NCI-H2196 (cell line): ENCODE measurements around the gene TBC1D2.
A peak's percentile ranks its signal among the peaks of the same experiment; 100 is the strongest.

ENCODE experiments used
- DNase-seq: peaks from one replicate; lab custom pipeline; 2025; ENCODE audit not compliant: unreplicated experiment; lab: John Stamatoyannopoulos, UW

The TBC1D2 gene

DNA sequence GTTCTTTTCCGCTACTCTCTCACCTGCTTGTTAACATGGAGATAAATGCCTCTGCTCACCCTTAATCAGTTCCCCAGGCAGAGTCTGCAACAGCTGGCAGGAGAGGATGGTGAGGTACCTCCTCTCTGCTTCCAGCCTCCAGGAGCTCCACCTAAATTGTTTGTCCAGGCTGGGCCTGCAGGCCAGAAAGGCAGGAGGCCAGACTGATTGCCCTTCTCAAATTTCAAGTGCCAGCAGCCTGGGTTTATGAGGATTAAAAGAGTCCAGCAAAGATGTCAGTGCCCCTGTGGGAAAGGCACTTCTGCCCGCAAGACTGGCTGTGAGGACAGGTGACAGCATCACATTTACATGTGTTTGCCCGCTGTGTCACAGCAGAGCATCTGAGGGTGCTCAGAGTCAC lies 82.8 kb downstream of the TBC1D2 start:
- DNase-seq, result peak; percentile 91

DNA sequence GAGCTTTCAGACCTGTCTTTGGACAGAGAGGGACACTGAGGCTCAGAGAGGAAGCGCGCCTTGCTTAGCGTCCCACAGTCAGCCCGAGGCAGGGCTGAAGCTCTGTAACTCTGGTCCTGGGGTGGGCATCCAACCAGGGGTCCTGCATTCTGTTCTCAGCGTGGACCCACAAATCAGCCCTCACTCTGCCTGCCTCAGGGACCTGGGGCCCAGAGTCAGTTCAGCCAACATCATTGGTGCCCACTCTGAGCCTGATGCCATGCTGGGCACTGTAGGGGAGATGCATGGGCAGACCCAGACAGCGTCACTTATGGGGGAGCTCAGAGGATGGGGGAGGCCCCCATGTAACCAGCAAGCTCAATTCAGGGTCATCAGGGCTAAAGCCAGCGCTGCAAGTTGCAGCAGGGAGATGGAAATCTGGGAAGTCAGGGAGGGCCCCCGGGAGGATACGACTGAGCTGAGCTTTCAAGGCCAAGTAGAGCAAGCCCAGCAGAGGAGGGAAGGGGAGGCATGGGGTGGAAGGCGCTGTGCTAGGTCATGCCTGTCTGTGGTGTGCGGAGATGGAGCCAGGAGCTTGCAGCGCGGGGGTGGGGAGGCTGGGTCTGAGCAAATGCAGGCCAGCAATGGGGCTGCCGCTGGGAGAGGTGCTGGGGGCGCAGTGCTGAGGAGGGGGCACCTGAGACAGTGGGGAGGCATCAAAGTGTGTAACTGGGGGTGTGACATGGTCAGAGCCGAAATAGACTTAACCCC lies 84.1 kb downstream of the TBC1D2 start:
- DNase-seq, result no peak

DNA sequence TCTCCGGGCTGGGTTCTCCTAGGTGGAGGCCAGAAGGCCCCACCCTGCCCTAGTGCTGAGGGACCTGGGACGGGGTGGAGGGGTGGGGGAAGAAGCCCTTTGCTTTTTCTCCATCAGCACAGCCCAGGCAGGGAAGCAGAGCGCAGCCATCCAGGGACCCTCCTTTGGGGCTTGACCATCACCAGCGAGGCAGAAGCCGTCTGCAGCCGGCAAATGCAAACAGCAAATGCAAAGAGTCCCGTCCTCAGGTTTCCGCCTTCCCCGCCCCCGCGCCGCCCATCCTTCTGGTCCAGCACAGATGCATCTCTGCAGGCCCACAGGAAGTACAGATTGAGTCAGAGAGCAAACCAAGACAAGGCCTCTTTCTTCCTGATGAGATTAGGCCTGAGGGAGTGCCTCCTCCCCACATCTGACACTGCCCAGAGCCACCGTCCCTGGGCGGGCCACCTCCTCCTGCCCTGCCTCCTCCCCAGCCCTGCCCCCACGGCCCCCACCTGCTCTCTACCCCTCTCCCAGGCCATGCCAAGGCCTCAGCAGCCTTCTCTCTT lies 86.4 kb downstream of the TBC1D2 start:
- DNase-seq, result no peak

DNA sequence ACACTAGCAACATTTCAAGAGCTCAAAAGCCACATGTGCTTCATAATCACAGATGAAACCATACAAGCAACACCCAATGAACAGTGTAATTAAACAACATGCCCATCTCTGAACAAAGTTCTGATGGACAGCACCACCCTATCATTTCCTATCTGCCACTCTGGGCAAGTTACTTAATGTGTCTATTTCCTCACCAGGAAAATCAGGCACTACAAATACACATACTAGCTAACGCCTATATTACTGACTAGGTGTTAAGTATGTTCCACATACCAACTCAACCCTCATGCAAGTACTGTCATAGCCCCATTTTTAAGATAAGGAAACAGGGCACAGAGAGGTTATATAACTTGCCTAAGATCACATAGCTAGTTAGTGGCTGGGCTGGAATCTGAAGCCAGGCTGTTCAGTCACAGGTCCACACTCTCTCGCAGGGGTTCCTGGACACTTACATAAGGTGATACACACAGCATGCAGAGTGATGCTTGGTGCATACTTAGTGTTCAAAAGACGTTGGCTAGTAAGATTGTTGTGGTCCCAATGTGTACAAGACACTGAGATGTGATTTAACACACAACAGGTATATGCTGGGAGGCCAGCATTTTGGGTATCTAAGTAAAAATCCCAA lies 87.2 kb downstream of the TBC1D2 start:
- DNase-seq, result no peak

DNA sequence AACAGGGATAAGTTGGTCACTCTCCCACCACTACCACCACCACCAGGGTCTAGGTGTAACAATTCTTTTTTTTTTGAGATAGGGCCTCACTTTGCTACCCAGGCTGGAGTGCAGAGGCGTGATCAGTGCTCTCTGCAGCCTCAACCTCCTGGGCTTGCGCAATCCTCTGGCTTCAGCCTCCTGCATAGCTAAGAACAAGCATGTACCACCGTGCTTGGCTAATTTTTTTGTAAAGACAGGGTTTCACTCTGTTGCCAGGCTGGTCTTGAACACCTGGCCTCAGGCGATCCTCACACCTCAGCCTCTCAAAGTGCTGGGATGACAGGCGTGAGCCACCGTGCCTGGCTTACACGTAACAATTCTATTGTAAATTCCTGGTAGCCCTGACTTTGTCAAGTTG lies 90.5 kb downstream of the TBC1D2 start:
- DNase-seq, result no peak

DNA sequence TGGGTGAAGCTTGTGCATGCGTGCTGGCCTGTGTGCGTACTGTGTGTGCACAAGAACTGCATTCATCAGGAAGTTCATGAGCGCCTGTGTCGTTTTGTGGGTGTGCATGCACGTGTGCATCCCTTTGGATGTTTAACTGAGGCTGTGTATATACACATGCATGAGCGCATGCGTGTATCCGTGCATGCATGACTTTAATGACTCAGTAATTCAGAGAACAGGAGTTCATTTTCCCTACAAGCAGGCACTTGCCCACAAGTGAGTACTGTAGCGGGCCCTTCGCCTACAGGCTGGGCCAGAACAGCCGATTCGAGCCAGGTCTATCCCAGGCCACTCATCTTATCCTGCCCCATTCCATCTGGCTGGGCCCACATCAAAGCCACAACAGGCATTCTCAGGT lies 92.8 kb downstream of the TBC1D2 start:
- DNase-seq, result no peak

DNA sequence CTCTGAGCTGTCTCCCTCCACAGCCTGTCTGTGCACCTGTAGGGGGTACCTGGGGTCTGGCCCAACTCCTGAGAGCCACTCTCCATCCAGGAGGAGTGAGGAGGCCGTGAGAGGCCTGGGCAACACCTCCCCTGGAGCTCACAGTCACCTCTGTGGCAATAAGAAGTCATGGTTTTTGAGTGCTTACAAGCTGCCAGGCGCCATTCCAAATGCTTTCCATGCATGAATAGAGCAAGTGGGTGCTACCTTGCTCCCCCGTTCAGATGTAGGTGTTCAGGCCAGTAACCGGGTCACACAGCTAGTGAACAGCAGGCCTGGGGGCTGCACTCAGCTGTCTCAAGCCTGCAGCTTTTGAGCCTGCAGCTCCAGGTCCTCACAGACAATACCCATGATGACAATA lies 93.6 kb downstream of the TBC1D2 start:
- DNase-seq, result no peak

DNA sequence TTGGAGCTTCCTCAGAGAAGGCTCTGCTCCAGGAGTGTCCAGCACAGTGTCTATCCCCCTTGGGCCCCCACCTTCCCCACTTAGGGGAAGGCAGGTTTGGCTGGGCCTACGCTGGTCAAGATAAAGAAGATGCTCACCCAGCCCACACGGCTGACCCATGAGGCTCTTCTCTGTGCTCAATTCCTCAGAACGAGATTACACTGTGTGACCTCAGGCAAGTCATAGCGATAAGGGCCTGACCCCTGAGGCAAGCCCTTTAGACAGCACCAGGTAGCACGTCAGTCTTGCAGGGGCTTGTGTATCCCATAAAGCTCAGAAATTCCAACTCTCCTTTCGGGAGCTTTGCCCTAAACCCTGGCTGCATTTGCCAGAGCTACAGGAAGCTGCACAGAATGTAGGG lies 95.7 kb downstream of the TBC1D2 start:
- DNase-seq, result no peak

DNA sequence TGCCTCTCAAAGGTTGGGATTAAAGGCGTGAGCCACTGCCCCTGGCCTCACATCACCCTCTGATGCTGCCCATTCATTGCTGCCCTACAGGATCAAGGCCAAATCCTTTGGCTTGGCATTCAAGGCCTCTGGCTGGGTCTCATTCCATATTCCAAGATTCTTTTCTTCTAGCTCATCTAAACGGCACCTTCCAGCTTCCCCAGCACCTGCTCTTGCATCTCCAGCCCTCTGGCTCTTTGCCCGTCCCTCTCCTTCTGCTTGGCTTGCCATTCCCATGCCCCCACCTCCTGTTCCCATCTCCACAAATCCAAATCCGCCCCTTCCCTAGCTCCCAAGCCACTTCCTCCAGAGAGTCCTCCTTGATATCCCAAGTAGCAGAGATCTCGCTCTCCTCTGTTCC lies 96.1 kb downstream of the TBC1D2 start:
- no peak for DNase-seq

DNA sequence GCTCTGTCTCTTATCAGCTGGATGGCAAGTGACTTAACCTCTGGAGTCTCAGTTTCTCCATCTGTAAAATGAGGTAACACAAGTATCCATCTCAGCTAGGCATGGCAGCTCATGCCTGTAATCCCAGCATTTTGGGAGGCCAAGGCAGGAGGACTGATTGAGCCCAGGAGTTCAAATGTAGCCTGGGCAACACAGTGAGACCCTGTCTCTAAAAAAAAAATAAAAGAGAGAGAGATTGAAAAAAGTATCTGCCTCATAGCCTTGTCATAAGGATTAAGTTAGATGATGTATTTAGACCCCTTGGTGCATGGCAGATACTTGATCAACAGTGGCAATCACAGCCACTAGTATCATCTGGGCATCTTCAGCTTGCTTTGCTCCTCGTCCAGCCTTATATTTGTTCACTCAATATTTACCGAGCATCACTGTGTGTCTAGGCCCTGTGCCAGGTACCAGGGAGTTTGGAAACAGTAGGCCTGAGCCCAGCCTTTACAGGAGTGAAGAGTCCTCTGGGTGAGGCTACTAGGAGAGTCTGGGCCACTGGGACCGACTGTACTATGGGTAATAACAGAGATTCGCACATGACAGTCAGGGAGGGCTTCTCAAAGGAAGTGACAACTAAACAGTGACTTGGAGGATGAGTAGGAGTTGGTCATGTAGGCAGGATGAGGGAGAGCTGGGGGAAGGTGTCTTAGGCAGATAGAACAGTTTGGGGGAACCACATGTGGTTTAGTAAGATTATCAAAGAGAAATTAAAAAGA lies 97.2 kb downstream of the TBC1D2 start:
- peak; percentile 85 for DNase-seq

DNA sequence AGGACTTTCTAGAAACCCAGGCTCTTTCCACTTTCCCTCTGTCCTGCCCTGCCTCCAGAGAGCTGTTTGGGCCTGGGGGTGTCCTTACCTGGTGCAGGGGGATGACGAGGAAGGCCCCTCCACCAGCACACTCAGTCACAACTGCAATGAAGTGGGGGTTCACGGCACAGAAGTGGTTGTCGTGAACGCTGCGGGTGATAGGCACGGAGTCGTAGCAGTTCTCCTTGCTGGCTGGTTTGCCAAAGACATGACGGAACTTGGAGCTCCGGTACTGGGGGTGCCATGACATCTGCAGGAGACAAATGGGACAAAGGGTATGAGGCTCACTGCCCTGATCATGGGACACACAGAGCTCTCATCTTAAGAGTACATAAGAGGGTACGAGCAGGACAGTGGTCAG lies 98.1 kb downstream of the TBC1D2 start:
- DNase-seq, result no peak

DNA sequence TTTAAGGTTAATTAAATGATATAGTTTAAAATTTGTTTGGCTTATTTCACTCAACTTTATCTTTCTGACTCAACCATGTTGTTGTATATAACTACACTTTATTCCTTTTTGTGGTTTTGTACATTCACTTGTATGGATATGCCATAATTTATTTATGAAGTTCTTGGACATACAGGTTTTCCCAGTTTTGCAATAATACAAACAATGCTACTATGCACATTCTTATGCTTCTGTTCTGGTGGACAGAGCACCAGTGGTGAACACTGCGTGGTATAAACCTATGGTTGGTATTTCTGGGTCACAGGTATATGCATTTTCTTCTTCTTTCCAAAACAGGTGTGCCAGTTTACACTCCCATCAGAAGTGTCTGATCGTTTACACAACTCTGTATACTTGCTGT lies 100.8 kb downstream of the TBC1D2 start:
- no peak for DNase-seq

DNA sequence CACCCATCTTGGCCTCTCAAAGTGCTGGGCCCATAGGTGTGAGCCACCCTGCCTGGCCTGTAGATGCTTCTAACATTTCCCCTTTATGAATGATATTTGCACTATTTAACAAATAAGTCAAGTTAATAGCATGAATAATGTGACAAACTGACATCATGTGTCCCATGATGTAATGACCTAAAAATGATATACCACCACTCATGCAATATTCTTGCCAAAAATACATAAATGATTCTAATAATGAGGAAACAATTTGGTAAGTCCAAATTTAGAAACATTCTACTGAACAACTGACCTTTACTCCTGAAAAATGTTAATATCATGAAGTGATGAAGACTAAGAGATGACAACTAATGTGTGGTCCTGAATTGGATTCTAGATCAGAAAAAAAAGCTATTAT lies 102.9 kb downstream of the TBC1D2 start:
- no peak for DNase-seq

DNA sequence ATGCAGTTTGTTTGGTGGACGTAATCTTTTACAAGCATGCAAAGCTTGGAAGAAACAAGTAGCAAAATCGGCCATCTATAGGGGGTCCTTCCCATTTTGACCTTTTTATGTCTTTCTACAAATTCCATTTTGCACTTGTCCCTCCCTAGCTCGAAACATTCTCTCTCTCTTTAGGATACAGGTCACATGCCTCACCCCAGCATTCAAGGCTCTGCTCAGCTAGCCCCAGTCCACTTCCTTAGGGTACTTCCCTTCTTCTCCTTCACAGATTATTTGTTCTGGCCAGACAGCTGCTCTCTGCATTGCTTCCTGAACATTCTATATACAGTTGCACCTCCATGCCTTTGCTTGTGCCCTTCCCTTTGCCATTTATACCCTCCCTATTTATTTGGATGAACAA lies 104.7 kb downstream of the TBC1D2 start:
- no peak for DNase-seq

DNA sequence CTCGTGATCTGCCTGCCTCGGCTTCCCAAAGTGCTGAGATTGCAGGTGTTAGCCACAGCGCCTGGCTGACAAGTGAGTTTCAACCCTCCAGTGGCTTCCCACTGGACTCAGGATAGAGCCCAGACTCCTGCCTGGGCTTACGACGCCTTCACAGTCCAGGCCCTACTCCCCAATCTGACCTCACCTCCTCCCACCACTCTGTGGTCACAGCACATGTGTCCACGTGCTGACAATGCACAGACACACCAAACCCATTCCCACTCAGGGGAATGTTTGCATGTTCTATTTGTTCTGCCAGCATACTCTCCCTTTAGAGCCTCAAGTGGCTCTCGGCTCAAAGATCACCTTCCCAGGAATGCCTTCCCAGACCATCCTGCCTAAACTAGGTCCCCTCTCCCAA lies 105.3 kb downstream of the TBC1D2 start:
- no peak for DNase-seq

DNA sequence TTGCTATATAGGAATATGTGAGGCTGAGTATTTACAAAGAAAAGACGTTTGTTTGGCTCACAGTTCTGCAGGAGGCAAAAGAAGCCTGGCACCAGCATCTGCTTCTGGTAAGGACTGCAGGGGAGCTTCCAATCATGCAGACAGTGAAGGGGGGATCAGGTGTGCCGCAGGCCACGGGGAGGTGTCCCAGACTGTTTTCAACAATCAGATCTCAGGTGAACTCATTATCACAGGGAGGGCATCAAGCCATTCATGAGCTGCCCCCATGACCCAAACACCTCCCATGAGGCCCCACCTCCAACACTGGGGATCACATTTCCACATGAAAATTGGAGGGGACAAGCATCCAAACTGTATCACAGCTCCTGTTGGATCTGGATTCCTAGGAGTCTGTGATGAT lies 106.0 kb downstream of the TBC1D2 start:
- no peak for DNase-seq
